HG03139 (cell line): ENCODE results near the gene EXOC4.
A peak's percentile ranks its signal among the peaks of the same experiment; 100 is the strongest.
"Not testable (repeated sequence)": the region's sequence is repeated elsewhere in the genome, so short reads cannot be mapped to it uniquely, and the experiment has no call there.

ENCODE experiments used
- ATAC-seq: cut with Tn5 transposase; IDR thresholded peaks from one replicate; pipeline ENCODE4 v1.9.1; 2021; ENCODE audit not compliant: unreplicated experiment

The EXOC4 gene

DNA sequence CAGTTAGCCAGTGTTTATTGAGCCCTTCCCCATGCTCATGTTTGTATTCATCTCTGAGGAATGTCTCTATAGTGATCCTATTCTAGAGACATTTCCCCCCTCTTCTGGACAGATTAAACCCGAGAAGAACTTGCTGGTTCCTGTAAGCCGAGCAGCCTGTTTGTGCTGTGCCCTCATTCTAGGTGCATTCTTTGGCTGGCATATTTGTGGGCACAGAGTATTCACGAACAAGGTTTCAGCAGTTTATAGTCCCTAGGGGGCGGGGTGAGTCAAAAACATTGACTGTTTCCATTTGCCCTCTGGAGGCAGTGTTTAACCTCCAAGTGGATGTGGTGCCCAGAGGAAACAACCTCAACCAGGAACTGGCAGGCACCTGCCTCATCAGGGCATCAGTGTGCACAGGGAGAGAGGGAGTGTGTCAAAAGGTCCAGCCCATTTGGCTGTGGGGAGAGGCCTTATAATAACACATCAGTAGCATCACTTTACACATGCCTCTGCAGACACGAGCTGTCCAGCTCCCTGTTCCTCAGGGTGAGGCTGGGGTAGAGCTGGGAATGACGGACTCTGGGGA is 600.9 kb downstream of the EXOC4 start:
- peak; percentile 67 for ATAC-seq

DNA sequence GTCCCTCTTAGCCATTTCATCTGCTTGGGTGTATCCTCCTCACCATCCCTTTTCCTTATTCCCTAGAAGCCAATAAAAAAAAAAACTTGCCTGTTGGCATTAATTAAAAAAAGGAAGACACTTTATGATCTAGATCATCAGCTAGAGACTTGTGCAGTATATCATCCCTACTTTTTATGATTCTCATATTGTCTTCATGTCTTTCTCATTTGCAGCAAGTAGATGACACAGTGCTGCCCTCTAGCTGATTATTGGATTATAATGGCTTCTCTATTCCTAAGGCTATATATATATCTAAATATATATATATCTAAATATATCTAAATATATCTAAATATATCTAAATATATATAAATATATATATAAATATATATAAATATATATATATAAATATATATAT is 601.9 kb downstream of the EXOC4 start:
- ATAC-seq = no peak

DNA sequence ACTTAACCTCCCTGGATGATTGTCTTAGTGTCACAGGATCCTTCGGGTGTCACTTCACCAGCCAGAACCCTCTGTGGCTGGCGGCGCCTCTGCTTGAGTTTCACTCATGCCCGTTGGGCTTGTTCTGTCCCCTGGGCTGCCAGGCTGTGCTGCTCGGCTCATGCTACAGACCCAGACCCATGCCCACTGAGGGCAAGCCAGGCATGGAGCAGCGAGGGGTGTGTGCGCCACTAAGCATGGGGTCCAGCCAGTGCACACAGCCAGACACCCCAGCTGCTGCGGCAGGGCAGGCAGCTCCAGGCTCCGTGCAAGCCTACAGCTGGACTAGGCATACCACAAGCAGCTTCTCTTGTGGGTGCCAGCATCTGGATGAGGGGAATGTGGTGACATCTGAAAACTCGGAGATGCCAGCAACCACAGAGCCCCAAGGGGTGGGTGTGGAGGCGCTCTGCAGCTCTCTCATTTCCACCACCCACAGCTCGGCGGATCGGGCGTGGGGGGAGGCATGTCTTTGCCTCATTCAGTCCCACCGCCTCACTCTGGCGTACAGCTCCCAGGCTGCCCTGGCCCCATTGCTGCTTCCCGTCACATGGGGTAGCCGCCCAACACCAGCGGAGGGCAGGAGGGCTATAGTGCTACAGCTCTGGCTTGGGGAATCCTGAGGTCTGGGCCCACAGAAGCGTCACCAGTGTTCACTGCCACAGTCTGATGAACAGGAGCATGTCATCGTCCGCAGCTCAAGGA is 604.7 kb downstream of the EXOC4 start:
- no peak for ATAC-seq

DNA sequence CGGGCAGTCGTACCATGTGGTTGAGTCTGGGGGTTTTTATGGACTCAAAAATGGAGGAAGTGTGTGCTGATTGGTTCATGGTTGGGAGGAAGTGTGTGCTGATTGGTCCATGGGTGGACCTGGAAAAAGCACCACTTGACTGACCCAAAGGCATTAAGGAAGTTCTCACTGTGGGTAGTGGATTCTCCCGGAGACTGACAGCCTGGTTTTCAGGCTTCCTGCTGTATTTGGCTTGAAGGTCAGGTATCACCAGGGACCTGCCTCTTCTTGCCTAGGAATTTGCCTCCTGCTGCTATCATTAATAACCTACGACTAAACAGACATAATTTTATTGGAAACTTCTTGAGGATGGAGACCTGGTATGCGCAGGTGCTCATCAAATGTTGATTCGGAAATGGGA is 605.4 kb downstream of the EXOC4 start:
- no peak for ATAC-seq

DNA sequence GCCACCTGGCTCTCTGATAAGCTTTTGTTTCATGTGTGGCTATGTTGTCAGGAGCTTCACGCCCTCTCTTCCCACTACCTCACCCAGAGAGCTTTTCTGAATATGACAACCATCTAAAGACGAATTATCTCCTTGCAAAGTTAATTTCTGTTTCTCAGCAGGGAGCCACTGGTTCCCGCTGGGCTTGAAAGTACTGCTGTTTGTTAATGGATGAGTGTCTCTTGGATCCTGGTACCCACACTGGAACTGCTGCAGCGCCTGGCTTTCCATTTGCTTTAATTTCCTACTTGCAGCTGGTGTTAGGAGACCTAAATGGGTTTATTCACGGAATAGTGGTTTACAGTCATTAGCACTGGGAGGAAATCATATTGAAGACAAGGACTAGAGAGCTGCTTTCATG is 606.4 kb downstream of the EXOC4 start:
- ATAC-seq = no peak

DNA sequence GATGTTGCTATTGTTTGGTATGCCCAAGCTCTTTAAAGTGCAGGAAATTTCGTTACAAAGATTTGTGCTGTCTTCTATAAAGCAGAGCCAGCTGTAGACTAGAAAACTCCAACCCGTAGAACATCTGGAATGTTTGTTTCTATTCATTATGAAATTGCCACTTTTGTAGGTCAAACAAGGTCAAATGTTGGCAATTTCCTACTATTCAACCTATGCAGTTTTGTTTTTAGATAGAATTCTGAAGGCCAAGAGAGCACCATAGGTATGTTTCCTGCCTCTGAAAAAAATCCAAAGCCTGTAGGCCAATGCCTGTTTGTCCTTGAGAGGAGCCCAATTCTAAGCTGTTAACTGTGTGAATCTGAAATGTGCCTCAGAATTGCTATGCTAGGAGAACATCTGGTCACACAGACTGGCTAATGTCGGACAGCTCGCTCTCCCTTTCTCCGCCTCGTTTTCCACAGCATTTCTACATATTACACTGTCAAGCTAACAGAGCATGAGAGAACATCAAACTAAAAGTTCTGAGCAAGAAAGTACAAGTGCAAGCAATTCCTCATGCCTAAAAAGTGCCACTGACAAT is 607.1 kb downstream of the EXOC4 start:
- no peak for ATAC-seq

DNA sequence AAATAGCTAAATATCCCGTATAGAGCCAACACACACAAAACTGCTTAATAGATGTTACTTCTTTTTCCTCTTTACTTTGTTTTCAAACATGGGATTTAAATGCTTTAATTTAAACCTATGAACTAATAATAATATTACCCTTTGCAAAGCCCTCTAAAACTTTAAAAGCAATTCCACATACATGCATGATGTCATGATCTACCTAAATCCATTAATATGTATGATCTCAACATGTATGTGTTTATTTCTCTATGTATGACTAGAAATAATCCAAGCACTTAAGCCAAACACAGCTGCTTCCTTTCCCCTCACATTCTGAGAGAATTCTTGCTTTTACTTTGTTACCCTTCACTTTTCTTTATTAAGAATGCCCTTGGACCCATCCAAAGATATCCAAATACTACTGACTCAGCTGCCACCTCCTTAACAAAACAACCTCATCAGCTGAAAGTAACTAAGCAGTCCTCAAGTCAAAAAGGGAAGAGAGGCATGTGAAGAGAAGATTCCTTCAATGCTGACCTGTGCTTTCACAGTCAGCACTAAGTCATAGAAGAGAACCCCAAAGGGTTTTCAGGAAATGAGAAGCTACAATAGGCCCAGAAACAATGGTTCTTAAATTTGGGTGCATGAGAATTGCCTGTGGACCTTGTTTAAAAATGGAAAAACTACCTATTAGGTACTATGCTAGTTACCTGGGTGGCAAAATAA is 607.9 kb downstream of the EXOC4 start:
- no peak for ATAC-seq

DNA sequence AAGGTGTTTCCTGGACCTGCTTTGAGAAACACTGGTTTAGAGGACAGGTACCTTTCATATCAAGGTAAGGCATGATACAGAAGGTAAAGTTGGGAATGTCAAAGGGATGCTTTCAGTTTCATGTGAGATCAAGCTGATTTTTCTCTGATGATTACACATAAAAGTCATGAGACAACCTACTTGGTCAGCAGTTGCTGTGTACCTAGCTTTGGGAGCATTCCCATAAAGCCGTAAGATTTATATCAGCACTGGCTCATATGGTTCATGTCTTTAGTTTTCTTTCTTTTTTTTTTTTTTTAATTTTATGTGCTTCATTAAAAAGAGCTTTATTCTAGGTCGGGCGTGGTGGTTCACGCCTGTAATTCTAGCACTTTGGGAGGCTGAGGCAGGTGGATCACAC is 609.0 kb downstream of the EXOC4 start:
- no peak for ATAC-seq

DNA sequence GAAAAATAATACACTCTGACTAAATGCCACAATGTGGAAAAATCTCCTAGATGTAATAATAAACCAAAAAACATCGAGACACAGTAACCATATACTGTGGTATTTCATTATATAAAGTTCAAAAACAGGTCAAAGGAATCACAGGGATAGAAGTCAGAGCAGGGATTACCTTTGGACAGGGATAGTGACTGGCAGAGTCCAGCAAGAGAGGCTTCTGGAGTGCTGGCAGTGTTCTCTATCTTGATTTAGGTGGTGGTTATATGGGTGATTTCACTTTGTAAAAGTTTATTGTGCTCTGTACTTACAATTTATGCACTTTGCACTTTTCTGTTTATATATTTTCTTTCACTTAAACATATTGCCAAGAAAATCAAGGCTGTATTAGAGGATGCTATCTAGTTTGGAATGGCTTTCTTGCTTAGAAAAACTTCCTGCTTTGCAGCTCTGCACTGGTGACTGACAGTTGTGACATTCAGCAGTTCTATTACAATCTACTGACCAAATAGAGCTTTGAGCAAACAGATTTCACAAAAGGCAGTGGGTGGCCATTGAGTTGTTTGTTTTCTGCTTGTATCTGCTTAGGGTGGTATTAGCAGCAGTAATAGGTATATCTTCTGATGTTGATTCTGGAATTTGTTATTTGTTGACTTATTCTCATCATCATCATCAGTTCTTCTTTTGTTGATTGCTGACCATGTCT is 610.6 kb downstream of the EXOC4 start:
- no peak for ATAC-seq

DNA sequence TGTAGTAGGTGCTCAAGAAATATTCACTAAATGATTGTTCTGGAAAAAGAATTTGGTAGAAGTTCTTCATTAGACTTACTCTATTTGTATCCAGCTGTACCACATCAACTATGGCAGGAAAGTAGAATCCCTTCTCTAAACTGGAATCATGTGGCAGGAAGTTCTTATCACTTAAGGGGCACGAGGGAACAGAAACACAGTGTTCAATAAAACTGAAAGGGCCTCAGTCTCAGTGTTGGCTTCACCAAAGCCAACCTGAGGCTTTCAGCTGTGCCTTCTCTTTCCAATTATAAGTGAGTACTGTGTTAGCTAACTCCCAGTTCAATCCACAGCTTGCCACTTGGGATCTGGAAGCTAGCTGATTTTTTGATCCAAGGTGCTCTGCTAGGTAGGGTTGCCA is 616.7 kb downstream of the EXOC4 start:
- ATAC-seq = no peak

DNA sequence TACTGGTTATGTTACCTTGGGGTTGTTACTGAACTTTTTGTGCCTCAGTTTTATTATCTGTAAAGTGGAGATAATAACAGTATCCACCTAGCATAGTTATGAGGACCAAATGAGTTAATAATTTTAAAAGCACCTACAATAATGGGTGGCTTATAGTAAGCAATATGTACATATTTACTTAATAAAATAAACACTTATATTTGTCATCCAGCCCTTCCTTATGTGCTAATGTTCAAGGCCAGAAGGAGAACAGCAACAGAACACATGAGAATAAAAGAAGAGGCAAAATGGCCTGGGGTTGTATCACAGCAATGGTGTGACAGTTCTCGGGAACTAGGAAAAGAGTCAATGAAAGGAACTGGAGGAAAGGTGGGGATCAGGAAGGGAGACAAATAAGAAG is 618.9 kb downstream of the EXOC4 start:
- no peak for ATAC-seq

DNA sequence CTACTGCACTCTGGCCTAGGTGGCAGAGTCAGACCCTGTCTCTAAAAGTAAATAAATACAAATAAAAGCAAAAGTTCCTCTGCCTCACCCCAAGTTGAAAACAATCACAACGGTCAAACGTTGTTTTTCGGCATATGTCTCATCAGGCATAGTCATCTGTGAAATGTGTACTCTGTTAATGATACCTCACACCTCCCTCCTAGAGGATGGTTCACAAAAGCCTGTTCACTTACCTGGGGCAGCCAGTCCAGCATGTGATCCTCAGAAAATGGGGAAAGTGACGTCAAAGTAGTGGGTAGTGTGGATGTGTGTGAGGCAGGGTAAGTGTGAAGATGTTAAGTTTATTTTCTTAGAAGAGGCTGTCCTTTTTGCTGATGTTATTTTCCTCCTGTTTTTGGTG is 620.3 kb downstream of the EXOC4 start:
- no peak for ATAC-seq

DNA sequence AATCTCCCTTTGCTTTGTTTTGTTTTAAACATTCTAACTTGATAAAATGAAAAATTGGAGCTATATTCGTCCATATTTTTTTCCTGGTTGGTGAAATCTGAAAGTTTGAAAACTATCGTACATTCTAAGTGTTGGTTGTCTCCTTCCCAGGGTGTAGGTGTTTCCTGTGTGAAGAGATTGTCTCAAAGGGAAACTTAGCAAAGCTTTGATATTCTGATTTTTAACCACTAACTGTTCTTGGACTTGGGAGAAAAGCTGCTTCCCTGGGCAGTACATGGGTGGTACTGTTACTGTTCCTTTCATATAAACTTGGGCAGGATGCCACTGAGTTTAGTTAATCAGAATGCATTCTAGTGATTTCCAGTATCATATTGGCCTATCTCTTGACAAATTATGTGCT is 620.8 kb downstream of the EXOC4 start:
- no peak for ATAC-seq

DNA sequence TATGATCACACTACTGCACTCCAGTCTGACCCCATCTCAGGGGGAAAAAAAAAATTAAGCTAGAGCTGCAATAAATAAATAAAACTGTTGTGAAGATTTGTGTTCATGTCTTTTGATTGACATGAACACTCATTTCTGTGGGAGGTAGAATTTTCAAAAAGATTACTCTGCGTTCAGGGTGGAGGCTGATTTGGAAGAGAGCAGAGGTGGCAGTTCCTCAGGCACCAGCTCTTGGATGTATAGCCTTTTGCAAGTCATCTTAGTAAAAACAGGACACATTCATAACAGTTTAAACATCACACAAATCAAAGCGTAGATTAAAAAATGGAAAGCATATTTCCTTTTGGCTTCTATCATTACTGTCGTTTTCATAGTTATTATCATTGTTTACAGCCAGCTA is 630.7 kb downstream of the EXOC4 start:
- no peak for ATAC-seq

DNA sequence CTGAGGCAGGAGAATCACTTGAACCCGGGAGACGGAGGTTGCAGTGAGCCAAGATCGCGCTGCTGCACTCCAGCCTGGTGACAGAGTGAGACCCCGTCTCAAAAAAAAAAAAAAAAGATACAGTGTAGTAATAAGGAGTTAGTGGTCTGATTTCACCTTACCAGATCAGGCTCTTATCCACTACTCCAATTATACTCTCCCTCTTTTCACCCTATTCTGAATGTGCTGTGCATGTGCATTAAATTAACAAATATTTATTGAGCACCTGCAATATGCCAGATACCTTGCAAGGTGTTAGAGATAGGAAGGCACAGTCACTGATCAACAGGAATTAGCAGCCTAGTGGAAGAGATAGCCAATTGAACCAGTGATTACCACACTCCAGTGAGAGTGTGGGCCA is 632.3 kb downstream of the EXOC4 start:
- no peak for ATAC-seq

DNA sequence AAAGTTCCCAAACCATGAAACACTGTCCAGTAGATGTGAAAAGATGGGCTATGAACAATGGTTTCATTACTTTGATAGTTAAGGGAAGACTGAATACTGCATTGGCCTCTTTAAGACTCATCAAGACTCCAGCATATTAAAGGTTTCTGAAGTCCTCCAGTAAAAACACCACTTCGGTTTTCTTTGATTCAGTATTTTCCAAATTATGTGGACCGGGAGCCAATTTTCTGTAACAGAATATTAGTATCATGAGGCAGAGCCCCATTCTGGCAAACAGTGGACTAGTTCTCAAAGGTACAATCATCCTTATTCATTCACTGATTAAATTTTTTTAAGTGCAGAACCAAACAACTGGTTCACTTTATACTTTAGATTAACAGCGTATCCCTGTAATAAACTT is 633.2 kb downstream of the EXOC4 start:
- ATAC-seq = no peak

DNA sequence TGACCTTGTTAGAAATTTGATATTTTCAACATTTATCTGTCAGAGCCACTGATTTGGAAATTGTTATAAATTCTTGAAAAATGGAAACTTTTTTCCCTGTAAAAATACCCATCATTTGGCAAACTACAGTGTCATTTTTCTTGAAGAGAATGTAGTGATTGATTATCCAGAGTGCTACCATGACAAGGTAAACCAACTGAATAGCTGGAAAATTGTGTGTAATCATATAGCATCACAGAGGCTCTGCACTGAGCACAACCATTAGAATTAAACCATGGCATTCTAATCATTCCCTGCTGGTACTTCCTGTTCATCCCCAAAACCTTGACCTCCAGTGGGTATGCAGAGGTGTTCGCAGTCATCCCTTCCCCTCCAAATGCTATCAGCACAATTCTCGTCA is 633.9 kb downstream of the EXOC4 start:
- ATAC-seq = no peak

DNA sequence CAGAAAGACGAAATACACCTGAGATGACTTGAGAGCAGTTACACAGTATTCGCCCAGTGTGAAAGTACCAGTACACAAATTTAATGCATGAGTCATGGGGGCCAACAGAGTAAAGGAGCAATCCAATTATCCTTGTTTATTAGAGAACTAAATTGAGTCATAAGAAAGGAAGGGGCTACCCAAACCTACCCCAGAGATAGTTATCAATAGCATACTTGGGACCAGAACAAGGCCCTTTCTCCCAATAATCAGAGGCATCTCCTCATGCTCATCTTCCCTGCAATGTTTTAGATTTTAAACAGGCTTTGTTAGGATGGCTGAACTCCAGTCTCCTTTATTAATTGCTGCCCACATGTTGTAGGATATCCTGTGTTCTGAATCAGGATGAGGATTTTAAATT is 634.6 kb downstream of the EXOC4 start:
- ATAC-seq = no peak

DNA sequence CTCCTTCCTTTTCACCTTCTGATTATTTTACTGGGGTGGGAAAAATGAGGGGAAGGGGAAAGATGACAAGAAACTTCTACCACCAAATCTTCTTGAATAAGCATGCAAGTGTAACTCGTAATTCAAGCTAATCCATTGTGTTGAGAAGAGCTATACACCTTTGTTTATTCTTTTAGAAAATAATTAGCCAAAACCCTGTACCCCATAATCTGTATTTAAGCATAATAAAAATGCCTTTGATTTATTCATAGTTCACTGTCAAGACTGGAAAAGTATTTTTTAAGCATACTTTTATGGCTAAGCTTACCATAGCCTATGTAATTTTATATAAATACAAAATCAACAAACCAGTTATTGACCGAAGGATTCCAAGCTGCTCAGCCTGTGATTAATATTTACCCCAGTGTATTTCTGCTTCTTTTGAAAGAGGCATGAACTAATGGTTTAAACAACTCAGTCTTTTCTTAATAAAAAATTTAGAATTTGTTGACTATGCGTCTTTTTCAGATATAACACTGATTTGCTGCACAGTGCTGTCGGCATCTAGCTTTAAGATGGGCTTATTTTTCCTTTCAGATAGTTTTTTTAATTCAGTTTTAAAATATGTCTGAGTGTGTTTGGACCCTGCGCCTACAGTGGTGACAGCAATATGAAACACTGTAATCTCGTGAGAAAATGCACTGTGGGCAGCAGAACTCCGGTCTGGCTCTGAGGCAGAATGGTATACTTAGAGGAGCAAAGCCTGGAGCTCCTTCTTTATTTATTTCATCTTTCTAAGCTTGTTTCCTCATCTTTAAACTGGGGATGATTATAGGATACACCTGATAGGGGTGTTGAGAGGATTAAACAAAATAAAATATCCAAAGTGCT is 635.4 kb downstream of the EXOC4 start:
- no peak for ATAC-seq

DNA sequence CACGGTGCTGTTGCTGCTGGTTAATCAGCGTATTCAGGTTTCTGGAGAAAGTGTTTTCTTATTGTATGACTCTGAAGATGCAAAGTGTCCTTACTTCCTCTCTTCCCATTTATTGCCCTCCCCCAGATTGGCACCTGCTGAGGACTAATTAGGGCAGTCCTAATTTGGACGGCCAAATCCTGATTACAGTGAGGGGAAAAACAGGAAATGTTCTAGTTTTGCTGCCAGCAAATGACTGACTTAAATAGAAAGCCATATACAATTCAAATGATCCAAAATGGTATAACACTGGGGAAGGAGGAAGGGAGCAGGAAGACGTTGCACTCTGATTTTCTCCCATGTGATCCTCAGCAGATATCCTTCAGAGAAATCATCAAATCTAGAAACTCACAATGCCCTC is 651.9 kb downstream of the EXOC4 start:
- no peak for ATAC-seq

DNA sequence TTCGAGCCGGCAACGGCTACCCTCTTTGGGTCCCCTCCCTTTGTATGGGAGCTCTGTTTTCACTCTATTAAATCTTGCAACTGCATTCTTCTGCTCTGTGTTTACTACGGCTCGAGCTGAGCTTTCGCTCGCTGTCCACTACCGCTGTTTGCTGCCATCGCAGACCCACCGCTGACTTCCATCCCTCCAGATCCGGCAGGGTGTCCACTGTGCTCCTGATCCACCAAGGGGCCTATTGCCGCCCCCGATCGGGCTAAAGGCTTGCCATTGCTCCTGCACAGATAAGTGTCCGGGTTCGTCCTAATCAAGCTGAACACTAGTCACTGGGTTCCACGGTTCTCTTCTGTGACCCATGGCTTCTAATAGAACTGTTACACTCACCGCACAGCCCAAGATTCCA is 653.7 kb downstream of the EXOC4 start:
- ATAC-seq = not testable (repeated sequence)
